ENCODE measurements around the gene DIAPH2.
A peak's percentile ranks its signal among the peaks of the same experiment; 100 is the strongest.
"Not testable (repeated sequence)": the region's sequence is repeated elsewhere in the genome, so short reads cannot be mapped to it uniquely, and the experiment has no call there.

DIAPH2 gene

GRCh38 chrX:96684339-96685209, at the start of gene DIAPH2:
DIAPH2 (plus strand) TSS chrX:96684842.
- DNase-seq, result peak; percentile 46

- DNase-seq, result no peak
These were observed 34.6 kb upstream of the DIAPH2 start for GRCh38 chrX:96650023-96650422.

- no peak for DNase-seq
These were observed 28.6 kb upstream of the DIAPH2 start for GRCh38 chrX:96655947-96656623.

GRCh38 chrX:96682516-96682915, 2.1 kb upstream of the DIAPH2 start:
- no peak for DNase-seq

GRCh38 chrX:96683997-96684338, 674 bp upstream of the DIAPH2 start:
- DNase-seq, result no peak

- no peak for DNase-seq
These were observed 813 bp downstream of the DIAPH2 start for GRCh38 chrX:96685210-96686099.

GRCh38 chrX:96687776-96688175, 3.1 kb downstream of the DIAPH2 start:
- DNase-seq, result no peak

GRCh38 chrX:96688789-96689188, 4.1 kb downstream of the DIAPH2 start:
- DNase-seq, result no peak

- no peak for DNase-seq
These were observed 5.3 kb downstream of the DIAPH2 start for GRCh38 chrX:96689991-96690390.

- no peak for DNase-seq
These were observed 7.8 kb downstream of the DIAPH2 start for GRCh38 chrX:96692454-96692853.

- no peak for DNase-seq
These were observed 8.2 kb downstream of the DIAPH2 start for GRCh38 chrX:96692890-96693289.

GRCh38 chrX:96693407-96693806, 8.8 kb downstream of the DIAPH2 start:
- DNase-seq, result no peak

- no peak for DNase-seq
These were observed 11.8 kb downstream of the DIAPH2 start for GRCh38 chrX:96696462-96696861.

GRCh38 chrX:96700625-96701024, 16.0 kb downstream of the DIAPH2 start:
- DNase-seq, result no peak

GRCh38 chrX:96703379-96703778, 18.7 kb downstream of the DIAPH2 start:
- no peak for DNase-seq

GRCh38 chrX:96703816-96704215, 19.2 kb downstream of the DIAPH2 start:
- no peak for DNase-seq

- no peak for DNase-seq
These were observed 20.0 kb downstream of the DIAPH2 start for GRCh38 chrX:96704629-96705028.

GRCh38 chrX:96705905-96706304, 21.3 kb downstream of the DIAPH2 start:
- DNase-seq, result no peak

- DNase-seq, result no peak
These were observed 23.2 kb downstream of the DIAPH2 start for GRCh38 chrX:96707804-96708203.

- no peak for DNase-seq
These were observed 25.4 kb downstream of the DIAPH2 start for GRCh38 chrX:96710031-96710430.

GRCh38 chrX:96713303-96713702, 28.7 kb downstream of the DIAPH2 start:
- DNase-seq, result no peak

GRCh38 chrX:96714393-96714792, 29.8 kb downstream of the DIAPH2 start:
- not testable (repeated sequence) for DNase-seq

- no peak for DNase-seq
These were observed 30.8 kb downstream of the DIAPH2 start for GRCh38 chrX:96715481-96715880.
